SHP77 treated with DMSO at 0.1 percent for 48 hours (cell line): ENCODE results near the gene SPRR2D.
"Not testable (repeated sequence)": the region's sequence is repeated elsewhere in the genome, so short reads cannot be mapped to it uniquely, and the experiment has no call there.

Experiments
- DNase-seq: peaks from one replicate; lab custom pipeline; 2025; lab: John Stamatoyannopoulos, UW

The SPRR2D gene

DNA sequence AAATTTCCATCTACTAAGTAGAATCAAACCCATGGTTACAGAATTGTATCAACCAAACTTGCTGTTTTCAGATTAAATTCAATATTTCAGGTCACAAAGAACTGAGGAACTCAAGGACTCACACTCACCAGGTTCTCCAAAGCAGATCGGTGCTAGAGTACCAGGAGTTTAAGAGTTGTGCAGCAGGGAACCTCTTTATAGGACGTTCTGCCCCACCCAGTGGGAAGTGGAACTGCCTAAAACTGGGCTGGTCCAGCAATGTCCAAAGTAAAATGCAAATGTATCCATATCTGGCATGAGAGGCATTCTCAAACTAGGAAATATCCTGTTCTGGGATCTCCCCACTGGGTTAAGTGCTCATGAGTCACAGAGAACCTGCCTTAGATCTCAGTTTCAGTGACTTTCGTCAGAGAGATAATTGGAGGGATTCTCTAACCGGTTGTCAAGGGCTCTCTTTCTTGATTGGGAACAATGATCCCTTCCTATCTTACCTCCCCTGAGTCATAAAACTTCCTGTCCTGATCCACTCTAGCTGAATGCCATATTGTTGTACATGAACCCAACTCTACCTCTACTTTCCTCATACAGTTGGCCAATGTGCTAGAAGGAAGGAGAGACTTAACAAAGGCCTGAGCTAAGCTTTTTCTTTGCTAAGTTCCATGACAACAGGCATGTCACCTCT lies at the start of gene SPRR2D:
Gene SPRR2D, minus strand, starts transcription at position 171 of the 682 bp plus-strand sequence. CDS start 774 bp downstream, outside the sequence.
- DNase-seq = no peak

DNA sequence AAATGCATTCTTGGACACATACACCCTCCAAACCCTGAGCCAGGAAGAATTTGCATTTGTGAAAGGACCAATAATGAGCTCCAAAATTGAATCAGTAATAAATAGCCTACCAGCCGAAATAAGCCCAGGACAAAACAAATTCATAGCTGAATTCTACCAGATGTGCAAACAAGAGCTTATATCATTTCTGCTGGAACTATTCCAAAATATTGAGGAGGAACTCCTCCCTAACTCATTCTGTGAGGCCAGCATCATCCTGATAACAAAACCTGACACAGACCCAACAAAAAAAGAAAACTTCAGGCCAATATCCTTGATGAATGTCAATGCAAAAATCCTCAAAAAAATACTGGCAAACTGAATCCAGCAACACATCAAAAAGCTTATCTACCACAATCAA lies 46.7 kb upstream of the SPRR2D start:
- no peak for DNase-seq

DNA sequence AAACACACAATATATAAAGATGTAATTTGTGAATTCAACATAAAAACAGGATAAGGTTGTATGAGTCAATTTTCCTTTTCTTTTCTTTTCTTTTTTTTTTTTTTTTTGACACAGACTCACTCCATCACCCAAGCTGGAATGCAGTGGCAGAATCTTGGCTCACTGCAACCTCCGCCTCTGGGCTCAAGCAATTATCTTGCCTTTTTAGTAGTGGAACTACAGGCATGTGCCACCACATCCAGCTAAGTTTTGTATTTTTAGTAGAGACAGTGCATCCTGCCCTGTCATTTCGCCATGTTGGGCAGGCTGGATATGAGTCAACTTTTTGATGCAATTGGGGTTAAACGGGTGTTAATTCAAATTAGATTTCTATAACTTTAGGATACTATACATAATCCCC lies 40.8 kb upstream of the SPRR2D start:
- no peak for DNase-seq

DNA sequence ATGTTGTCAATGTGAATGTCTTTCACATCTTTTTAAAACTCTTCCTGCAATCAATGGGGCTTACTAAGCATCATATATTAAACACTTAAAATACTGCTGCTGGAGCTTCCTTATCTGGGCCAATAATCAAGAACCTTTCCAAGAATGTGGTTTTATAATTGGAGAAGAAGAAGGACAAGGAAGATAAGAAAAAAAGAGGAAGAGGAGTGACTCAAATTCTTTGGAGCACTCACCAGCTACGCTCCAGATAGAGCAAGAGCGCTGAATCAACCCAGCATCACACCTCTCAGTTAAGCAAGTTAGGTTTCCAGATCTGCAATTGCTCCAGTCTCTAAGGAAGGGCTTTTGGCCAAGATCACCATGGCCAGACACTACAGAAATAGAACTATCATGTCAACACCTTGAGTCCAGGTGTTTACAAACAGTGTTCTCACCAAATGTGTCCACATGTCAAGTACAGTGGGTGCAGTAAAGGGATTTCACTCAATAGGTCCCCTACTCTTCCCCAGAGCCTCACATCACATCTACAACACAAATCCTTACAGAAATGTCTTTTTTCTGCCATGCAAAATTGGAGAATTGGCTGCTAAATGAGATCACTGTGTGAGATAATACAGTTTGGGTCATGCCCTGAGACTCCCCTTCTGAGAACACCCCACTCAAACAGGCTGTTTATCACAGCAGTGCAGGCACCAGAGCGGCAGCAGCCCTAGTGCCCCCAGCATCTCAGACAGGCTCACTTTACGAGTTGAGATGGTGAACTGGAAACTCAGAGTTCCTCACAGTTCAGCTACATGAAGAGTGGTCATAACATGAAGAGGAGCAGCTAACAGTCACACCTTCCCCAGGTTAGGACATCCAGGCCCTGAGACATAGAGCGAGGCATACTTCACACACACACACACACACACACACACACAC lies 32.1 kb upstream of the SPRR2D start:
- DNase-seq = no peak

DNA sequence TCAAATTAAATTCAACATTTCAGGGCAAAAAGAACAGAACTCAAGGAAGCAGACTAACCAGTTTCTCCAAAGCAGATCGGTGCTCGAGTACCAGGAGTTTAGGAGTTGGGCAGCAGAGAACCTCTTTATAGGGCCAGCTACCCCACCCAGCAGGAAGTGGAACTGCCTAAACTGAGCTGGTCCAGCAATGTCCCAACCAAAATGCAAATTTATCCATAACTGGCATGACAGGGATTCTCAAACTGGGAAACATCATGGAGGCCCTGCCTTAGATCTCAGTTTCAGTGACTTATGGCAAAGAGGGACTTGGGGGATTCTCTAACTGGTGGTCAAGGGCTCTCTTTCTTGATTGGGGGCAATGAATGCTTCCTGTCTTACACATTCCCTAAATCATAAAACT lies 30.6 kb upstream of the SPRR2D start, which contains the start of gene SPRR2B:
Gene SPRR2B, minus strand, starts transcription at position 101 of the 400 bp plus-strand sequence. CDS start 772 bp downstream, outside the sequence.
- DNase-seq = no peak

DNA sequence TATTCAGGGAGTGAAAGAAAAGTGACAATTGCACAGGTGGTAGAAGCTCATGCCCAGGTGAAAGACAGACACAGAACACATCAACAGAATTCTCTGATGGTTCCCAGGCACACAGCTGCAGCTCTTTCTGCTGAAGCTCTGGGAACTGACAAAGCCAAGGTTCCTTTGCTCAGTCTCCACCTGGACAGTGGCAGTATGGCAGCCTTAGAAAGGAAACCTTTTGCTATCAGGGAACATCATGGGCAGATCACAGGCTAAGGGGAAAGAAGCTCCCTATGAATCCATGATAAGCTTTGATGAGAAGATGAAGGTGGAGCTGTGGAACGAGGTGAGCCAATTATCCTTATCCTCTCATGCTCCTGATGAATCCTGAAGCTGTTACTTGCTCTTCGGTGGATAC lies 29.3 kb upstream of the SPRR2D start:
- DNase-seq = no peak

DNA sequence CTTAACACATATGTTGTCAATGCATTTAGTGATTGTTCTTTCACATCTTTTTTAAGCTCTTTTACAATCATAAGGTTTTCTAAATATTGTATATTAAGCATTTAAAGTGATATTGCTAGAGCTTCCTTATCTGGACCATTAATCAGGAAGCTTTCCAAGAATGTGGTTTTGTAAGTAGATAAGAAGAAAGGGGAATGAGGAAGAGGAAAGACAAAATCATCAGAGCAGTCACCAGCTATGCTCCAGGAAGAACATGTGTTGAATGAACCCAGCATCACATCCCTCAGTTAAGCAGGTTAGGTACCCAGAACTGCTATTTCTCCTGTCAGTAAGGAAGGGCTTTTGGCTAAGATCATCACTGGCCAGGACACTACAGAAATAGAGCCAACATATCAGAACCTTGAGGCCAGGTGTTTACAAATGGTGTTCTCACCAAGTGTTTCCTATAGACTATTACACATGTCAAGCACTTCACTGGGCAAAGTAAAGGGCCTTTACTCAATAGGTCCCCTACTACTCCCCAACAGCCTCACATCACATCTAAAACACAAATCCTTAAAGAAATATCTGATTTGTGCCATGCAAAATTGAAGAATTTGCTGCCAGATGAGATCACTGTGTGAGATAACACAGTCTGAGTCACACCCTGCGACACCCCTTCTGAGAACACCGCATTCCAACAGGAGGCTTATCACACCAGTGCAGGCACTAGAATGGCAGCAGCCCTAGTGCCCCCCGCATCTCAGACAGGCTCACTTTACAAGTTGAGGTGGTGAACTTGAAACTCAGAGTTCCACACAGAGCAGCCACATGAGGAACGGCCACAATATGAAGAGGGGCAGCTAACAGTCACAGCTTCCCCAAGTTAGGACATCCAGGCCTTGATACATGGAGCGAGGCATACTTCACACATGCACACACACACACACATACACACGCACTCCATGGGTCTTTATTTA lies 18.2 kb upstream of the SPRR2D start:
- no peak for DNase-seq

DNA sequence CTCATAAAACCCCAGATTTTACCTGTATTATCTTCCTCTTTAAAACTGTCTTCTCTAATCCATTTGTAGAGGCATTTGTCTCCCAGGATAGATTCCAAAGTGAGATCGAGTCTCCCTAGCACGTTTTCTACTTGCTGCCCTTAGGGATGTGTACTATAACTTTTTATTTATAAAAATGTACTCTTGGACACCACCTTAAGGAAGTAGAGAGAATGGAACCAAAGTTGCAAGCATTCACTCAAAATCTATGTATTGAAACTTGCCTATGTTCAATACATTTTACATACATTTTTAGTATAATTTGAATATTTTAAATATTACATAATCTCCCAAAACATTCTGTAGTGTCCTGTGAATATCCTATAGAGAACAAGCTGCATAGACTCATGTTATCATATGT lies 17.2 kb upstream of the SPRR2D start:
- no peak for DNase-seq

DNA sequence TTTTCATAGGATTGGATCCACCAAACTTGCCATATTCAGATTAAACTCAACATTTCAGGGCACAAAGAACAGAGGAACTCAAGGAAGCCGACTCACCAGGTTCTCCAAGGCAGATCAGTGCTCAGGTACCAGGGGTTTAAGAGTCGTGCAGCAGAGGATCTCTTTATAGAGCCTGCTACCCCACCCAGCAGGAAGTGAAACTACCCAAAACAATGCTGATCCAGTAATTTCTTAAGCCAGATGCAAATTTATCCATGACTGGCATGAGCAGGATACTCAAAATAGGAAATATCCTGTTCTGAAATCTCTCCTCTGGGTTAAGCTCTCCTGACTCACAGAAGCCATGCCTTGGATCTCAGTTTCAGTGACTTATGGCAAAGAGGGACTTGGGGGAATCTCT lies 16.5 kb upstream of the SPRR2D start, which contains the start of gene SPRR2A:
Gene SPRR2A, minus strand, starts transcription at position 138 of the 400 bp plus-strand sequence. CDS start 777 bp downstream, outside the sequence.
- DNase-seq = no peak

DNA sequence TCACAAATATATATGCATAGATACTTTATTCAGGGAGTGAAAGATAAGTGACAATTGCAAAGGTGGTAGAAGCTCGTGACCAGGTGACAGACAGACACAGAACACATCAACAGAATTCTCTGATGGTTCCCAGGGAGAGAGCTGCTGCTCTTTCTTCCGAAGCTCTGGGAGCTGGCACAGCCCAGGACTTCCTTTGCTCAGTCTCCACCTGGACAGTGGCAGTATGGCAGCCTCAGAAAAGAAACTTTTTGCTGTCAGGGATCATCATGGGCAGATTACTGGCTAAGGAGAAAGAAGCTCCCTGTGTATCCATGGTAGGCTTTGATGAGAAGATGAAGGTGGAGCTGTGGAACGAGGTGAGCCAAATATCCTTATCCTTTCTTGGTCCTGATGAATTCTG lies 15.2 kb upstream of the SPRR2D start:
- not testable (repeated sequence) for DNase-seq

DNA sequence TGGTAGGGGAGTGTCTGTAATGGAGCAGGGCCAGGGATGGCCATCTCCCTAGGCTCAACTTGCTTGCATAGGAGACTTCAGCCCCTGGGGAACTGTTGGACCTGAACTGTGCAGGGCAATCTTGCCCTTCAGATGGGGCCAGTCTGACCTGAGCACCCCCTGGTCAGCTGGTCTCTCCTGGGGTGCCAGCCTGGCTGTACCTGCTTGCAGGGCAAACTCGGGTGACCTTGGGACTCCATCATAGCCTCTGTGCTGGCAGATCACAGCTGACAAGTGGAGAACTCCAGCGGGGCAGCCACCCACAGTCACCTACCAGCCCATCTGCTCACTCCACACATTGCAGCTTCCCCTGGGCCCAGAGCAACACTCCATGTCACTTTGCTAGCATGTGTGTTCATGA lies 8.3 kb upstream of the SPRR2D start:
- DNase-seq = no peak

DNA sequence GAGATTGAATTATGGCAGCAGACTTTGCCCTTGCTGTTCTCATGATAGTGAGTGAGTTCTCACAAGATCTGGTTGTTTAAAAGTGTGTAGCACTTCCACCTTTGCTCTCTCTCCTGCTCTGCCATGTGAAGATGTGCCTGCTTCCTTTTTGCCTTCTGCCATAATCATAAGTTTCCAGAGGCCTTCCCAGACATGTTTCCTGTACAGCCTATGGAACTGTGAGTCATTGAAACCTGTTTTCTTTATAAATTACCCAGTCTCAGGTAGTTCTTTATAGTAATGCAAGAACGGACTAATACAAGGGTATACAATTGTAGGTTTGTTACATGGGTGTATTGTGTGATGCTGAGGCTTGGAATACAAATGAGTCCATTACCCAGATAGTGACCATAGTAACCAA lies 5.7 kb downstream of the SPRR2D start:
- no peak for DNase-seq

DNA sequence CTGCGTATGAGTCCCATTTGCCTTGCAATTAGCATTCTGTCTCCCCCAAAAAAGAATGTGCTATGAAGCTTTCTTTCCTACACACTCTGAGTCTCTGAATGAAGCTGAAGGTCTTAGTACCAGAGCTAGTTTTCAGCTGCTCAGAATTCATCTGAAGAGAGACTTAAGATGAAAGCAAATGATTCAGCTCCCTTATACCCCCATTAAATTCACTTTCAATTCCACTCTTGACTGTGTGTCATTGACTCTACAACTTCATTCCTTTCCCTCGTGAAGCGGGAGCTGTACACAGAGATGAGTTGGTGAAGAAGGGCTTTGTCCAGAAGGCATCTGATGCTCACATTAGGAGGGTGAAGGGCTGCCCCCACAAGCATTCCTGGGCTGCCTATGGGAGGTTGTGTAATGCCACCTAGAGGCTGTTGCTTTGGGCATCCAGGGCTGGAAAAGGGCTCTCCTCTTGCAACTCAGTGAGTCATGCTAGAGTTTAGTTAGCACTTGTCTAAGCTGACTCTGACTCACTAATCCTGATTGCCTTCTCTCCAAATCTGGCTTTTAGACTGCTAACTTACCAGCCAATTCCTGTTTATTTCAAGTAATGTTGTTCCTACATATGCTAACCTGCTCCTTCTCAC lies 8.1 kb downstream of the SPRR2D start:
- DNase-seq = no peak

DNA sequence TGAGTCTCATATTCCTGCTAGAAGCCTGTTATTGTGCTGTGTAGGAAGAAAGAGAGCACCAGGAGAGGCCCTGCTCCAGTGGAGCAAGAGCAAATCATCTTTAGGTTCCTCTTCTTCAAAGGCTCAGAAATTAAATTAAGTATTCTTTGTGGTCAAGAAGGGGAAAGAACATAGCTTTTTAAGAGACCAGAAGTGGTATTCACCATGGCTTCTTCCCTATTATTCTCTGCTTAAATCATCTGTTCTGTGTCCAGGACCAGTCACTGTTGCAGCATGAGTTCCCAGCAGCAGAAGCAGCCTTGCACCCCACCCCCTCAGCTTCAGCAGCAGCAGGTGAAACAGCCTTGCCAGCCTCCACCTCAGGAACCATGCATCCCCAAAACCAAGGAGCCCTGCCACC lies 8.8 kb downstream of the SPRR2D start:
- DNase-seq = no peak

DNA sequence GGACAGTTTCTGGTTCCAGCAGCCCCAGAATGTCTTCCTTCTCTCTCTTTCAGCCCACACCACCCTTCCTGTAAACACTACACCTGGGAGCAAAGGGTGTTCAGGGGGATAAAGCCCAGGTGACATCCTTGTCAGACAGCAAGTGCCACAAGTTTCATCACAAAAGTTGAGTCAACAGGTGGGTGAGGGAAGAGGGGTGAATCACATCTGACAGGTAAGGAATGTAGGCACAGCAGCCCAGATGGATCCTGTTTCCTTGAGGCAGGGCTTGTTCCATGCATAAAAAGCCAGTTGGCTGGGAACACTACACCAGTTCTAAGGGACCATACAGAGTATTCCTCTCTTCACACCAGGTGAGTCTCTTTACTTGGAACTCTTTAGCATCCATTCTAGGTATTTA lies 10.0 kb downstream of the SPRR2D start, which contains the start of gene SPRR1B:
Gene SPRR1B, plus strand, starts transcription at position 309 of the 400 bp plus-strand sequence. CDS start 1,143 bp downstream, outside the sequence.
- no peak for DNase-seq

DNA sequence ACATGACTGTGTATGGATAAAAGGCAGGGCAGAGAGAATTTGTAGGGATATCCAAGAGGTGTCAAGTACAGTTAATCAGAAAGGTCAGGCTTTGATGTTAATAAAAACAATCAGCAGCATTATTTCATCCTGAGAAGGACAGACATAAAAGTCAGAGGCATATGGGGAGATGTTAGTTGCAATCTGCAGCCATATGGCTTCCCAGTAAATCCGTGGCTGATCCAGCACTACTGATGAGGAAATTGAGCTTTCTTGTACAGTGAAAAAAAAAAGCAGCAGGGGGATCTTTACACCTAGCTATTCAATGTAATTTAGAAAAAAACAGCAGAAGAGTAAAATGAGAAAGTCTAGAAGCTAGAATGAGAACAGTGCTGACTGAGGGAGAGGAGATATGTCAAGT lies 12.2 kb downstream of the SPRR2D start:
- DNase-seq = no peak

DNA sequence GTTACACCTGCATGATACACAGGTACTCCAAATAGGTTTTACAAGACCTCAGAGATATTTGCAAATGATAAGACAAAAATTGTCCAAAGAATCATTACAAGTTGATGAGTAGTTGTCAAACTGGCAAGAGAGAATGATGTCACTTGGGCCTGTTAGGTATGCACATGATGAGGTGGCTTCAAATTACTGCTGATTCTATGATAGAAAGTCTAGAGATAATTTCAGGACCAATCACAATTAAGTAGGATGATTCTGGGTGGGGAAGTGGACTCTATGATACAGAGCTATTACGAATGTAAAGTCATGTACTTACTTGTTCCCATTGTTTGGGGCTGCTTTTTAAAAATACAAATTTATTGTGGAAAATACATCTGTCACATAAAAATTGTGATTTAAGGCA lies 15.1 kb downstream of the SPRR2D start:
- no peak for DNase-seq

DNA sequence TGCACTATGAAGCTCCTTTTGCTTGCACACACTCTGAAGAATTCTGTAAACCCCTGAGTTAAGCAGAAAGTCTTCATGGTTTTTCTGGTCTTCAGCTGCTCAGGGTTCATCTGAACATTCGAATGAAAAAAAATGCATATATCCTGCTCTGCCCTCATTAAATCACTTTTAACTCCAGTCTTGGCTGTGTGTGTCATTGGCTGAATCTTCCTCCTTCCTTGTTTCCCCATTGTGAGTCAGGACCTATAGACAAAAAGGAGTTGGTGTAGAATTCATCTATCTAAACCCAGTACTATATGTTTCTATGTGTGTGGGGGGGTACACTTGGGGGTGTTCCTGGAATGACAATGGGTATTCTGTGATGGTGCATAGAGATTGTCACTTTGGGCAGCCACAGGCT lies 16.5 kb downstream of the SPRR2D start:
- DNase-seq = no peak

DNA sequence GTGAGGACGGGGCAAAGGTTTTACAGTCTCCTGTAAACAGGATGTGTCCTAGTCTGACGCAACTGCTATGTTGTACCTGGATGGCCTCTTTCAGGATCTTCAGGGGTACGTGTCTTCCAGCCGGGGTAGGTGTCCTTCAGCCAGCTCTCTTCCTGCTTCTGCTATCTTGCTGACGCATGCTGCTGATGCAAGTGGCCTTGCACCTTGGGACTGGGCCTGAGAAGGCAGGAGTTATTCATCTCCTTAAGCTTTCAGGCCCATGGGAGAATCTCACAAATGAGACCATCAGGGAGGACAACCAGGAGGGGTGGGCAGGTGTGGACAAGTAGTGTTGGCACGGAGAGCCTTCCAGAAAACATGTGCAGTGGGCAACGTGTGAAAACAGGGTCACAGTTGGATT lies 17.8 kb downstream of the SPRR2D start:
- DNase-seq = no peak

DNA sequence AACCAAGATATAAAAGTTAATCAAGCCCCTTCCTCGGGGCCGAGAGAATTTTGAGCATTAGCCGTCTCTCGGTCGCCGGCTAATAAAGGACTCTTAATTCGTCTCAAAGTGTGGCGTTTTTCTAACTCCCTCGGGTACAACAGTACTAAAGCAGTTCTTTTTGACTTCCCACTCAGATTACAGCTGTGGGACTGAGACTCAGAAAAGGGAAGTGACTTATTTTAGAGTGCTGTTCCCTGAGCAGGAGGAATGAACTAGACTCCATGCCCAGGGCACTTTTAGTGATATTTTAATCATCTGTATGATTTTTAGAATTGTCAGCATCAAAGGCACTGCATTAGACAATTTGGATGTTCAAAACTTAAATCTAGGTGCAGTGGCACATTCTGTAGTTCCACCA lies 18.6 kb downstream of the SPRR2D start:
- DNase-seq = not testable (repeated sequence)

DNA sequence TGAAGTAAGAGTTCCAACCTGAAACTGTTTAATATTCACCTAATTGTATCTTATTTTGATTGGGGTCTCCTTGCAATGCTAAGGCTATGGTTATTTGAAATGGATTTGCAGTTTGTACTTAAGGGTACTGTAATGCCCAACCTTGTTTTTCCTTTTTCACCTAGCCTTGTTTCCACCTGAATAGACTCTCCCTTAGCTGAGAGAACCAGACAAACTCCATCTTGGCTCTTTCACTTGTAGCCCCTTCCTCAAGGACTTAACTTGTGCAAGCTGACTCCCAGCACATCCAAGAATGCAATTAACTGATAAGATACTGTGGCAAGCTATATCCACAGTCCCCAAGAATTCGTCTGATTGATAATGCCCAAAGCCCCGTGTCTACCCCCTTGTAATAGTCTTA lies 19.1 kb downstream of the SPRR2D start:
- not testable (repeated sequence) for DNase-seq
